Vagina (tissue), 2 donors: ENCODE results near the gene FGD4. TPM values are rescaled to one million over a fixed set of nuclear protein-coding genes. Genes with fewer than 3 reads are reported as not detected.
A peak's percentile ranks its signal among the peaks of the same experiment; 100 is the strongest.

Experiments
- DNase-seq, 2 donors: peaks; one replicate each; pipeline ENCODE4 v3.0.0-alpha.2; 2017; ENCODE audit errors: extremely low spot score in 2 of 2
- H3K27ac ChIP-seq: fragments of 200-600 bp; sonication (generic); one replicate; pipeline ENCODE4 v1.5.1; 2019
- H3K27me3 ChIP-seq: fragments of 200-600 bp; sonication (generic); one replicate; pipeline ENCODE4 v1.5.1; 2019
- H3K36me3 ChIP-seq, 2 donors: fragments of 200-600 bp; sonication (generic); one replicate each; pipeline ENCODE4 v1.5.1; 2017 to 2019
- H3K4me1 ChIP-seq: fragments of 200-600 bp; sonication (generic); one replicate; pipeline ENCODE4 v1.5.1; 2019
- H3K4me3 ChIP-seq, 2 donors: fragments of 200-600 bp; sonication (generic); 1 replicate in 1 of 2; 2 replicates in 1 of 2; pipeline ENCODE4 v1.5.1; 2016 to 2019
- H3K9me3 ChIP-seq: fragments of 200-600 bp; sonication (generic); one replicate; pipeline ENCODE4 v1.5.1; 2019
- POLR2A ChIP-seq, 2 donors: fragments of 450-650 bp; IDR thresholded peaks; one replicate each; pipeline ENCODE4 v1.6.1; 2017; ENCODE audit warnings: antibody characterized with exemption in 2 of 2, mild to moderate bottlenecking in 2 of 2, moderate library complexity in 2 of 2
- POLR2AphosphoS5 ChIP-seq, 2 donors: sonication (generic); formaldehyde crosslinking; IDR thresholded peaks; one replicate each; pipeline ENCODE4 v1.9.0; 2017; ENCODE audit warnings: antibody characterized with exemption in 2 of 2, mild to moderate bottlenecking in 2 of 2, low read depth in 1 of 2; ENCODE audit not compliant: insufficient read depth in 1 of 2
- intact Hi-C: fragments of 100-400 bp; cut with DNase I; formaldehyde crosslinking; loops from one replicate; pipeline ENCODE4 v1.15.1; 2023
- total RNA-seq: library from RNA; depleted of rRNA; stranded (reverse); fragments of >200 nt; gene quantifications from one replicate; pipeline ENCODE4 v1.2.3, GENCODE V29; 2016
- TF ChIP-seq, protein P1 (sequence below), 3 experiments: fragments of 450-650 bp in 2 of 3; fragments of 200-600 bp in 1 of 3; sonication (generic) in 1 of 3; IDR thresholded peaks; one replicate each; pipeline ENCODE4 v1.5.1; 2017 to 2019; ENCODE audit warnings: antibody characterized with exemption in 3 of 3, mild to moderate bottlenecking in 2 of 3, moderate library complexity in 2 of 3

Gene FGD4
- 38.3 TPM for total RNA-seq

DNA sequence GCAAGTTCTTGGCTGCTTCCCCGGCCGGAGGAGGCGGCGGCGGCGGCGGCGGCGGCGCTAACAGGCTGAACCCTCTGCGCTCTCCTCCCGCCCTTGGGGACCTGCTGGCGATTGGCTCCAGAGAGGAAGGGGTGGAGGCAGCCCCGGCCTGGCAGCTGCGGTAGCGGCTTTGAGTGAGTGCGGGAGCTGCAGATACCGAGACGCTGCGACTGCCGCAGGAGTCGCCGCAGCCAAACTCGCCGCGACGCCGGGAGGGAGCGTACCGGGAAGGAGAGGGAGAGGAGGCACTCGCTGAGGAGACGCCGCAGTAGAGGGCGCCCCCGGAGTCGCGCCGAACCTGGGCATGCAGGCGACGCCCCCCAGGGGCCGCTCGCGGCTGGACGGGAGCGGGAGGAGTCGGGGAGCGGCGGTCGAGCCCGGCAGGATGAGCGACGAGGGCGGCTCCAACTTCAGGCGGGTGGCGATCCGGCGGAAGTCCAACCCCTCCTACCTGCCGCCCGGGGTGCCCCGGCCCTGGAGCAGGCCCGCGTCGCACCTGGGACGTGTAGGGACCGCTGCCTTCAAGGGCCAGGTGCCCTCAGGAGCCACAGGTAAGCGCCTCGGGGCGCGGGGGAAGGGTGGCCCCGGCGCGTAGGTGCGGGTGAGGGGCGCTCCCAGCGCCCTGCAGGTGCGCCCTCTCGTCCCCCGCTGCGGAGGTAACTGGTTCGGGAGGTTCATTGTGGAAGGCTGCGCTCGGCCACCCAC lies at the start of gene FGD4:
FGD4 (plus strand) TSS at position 189 of the 744 bp plus-strand sequence.
- intact Hi-C loops, result no loop called here
- H3K36me3 ChIP-seq, result no peaks in the 10 kb centered on the region
- TF ChIP-seq POLR2A (IDR thresholded peaks at IDR 0.05), result peak in 1 of 2 donors; percentile 36
- TF ChIP-seq, protein P1, sequence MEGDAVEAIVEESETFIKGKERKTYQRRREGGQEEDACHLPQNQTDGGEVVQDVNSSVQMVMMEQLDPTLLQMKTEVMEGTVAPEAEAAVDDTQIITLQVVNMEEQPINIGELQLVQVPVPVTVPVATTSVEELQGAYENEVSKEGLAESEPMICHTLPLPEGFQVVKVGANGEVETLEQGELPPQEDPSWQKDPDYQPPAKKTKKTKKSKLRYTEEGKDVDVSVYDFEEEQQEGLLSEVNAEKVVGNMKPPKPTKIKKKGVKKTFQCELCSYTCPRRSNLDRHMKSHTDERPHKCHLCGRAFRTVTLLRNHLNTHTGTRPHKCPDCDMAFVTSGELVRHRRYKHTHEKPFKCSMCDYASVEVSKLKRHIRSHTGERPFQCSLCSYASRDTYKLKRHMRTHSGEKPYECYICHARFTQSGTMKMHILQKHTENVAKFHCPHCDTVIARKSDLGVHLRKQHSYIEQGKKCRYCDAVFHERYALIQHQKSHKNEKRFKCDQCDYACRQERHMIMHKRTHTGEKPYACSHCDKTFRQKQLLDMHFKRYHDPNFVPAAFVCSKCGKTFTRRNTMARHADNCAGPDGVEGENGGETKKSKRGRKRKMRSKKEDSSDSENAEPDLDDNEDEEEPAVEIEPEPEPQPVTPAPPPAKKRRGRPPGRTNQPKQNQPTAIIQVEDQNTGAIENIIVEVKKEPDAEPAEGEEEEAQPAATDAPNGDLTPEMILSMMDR (IDR thresholded peaks at IDR 0.05), result peak in 1 of 3 experiments; percentile 36
- peak; percentile 28 to 78 for TF ChIP-seq POLR2AphosphoS5 (IDR thresholded peaks at IDR 0.05; ENCODE audit: insufficient read depth in 1 of 2, low read depth in 1 of 2)
- DNase-seq, result no peak
- no peaks in the 10 kb centered on the region for H3K9me3 ChIP-seq
- peak within 1 kb of the TSS; percentile 56 to 67 for H3K4me3 ChIP-seq
- H3K4me1 ChIP-seq, result peaks cover 12% of the 10 kb centered on the region
- peak within 1 kb of the TSS; percentile 85 for H3K27ac ChIP-seq
- H3K27me3 ChIP-seq, result no peaks in the 10 kb centered on the region

DNA sequence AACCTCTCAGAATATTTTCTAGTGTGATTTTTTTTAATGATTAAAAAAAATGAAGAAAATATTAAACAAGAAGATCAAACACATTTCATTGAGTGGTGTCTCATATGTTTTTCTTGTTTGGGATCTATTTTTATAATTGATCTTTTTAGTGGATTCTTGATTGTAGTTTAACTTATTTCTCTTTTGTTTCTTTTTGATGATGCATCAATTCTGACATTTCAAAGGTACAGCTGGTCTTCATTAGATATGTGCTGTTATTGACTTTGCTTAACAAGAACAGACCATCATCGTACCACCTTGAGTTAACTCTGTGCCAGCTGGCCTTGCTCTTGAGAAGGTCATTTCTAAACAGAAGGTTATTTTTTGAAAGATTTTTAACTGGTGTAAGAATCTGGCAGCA lies 45.8 kb upstream of the FGD4 start:
- no peak for DNase-seq
- Histone ChIP-seq H3K36me3 (no peaks in the 10 kb centered on the region), H3K9me3 (no peaks in the 10 kb centered on the region), H3K27ac (no peak overlapping the region), H3K4me3 (no peak overlapping the region), H3K4me1 (no peaks in the 10 kb centered on the region), H3K27me3 (no peaks in the 10 kb centered on the region)
- intact Hi-C loops, result no loop called here
- TF ChIP-seq, protein P1 (IDR thresholded peaks at IDR 0.05), result no peak
- no peak for TF ChIP-seq POLR2AphosphoS5 (IDR thresholded peaks at IDR 0.05; ENCODE audit: insufficient read depth in 1 of 2, low read depth in 1 of 2)
- TF ChIP-seq POLR2A (IDR thresholded peaks at IDR 0.05), result no peak

DNA sequence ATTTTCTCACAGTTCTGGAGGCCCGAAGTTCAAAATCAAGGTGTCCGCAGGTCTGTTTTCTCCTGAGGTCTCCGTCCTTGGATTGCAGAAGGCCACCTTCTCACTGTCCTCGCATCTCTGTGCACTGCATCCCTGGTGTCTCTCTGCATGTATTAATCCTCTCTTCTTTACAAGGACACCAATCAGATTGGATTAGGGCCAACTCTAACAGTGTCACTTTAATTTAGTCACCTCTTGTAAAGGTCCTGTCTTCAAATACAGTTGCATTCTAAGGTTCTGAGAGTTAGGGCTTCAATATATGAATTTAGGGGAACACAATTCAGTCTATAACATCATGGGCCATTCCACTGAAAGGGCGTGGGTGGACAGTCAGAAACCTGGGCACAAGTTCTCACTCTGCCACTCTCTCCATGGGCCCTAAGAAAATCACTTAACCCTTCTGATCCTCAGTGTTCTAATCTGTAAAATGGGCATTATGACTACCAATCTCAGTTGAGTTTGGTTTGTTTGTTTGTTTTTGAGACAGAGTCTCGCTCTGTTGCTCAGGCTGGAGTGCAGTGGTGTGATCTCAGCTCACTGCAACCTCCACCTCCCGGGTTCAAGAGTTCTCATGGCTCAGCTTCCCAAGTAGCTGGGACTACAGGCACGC lies 41.6 kb upstream of the FGD4 start:
- H3K27me3 ChIP-seq, result no peaks in the 10 kb centered on the region
- intact Hi-C loops, result no loop called here
- no peaks in the 10 kb centered on the region for H3K36me3 ChIP-seq
- no peaks in the 10 kb centered on the region for H3K4me1 ChIP-seq
- no peaks in the 10 kb centered on the region for H3K9me3 ChIP-seq
- TF ChIP-seq POLR2AphosphoS5 (IDR thresholded peaks at IDR 0.05; ENCODE audit: insufficient read depth in 1 of 2, low read depth in 1 of 2) (no peak), POLR2A (IDR thresholded peaks at IDR 0.05) (no peak)
- TF ChIP-seq, protein P1 (IDR thresholded peaks at IDR 0.05), result no peak
- H3K27ac ChIP-seq, result no peak overlapping the region
- no peak for DNase-seq
- no peak overlapping the region for H3K4me3 ChIP-seq

DNA sequence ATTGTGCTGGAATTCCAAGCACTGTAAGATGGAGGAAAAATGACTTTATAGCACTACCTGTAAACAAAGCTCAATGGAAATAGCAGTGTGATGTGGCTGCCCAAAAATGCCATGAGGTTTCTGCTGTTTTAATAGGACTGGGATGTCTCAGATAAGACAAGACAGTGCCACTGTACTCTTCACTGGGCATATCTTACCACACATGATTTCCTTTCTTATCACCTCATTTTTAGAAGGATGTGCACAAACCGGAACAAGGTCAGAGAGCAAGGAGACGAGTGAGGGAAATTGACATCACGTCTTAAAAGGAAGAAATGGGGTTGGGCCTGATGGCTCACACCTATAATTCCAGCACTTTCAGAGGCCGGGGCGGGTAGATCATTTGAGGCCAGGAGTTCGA lies 38.4 kb upstream of the FGD4 start:
- H3K4me3 ChIP-seq, result no peak overlapping the region
- no peak for DNase-seq
- H3K27me3 ChIP-seq, result no peaks in the 10 kb centered on the region
- H3K36me3 ChIP-seq, result no peaks in the 10 kb centered on the region
- no peaks in the 10 kb centered on the region for H3K9me3 ChIP-seq
- H3K27ac ChIP-seq, result no peak overlapping the region
- intact Hi-C loops, result no loop called here
- H3K4me1 ChIP-seq, result no peaks in the 10 kb centered on the region
- TF ChIP-seq POLR2A (IDR thresholded peaks at IDR 0.05), result no peak
- TF ChIP-seq, protein P1 (IDR thresholded peaks at IDR 0.05), result no peak
- TF ChIP-seq POLR2AphosphoS5 (IDR thresholded peaks at IDR 0.05; ENCODE audit: insufficient read depth in 1 of 2, low read depth in 1 of 2), result no peak

DNA sequence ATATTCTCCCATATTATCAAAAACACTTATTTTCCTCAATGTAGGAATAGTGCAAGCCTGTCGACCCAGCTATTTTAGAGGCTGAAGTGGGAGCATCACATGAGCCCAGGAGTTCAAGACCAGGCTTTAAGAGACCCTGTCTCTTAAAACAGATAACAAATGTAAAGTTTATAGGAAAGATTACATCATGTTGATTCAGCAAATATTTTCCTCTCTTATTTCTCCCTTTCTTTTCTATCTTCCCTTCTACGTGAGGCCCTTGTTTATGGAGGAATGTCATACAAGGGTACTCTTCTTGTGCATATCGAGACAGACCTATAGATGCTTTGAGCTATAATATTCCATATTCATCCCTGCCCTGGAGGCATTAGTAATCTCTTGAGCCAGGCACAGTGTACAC lies 36.5 kb upstream of the FGD4 start:
- no peak overlapping the region for H3K27ac ChIP-seq
- intact Hi-C loops, result no loop called here
- DNase-seq, result no peak
- TF ChIP-seq POLR2AphosphoS5 (IDR thresholded peaks at IDR 0.05; ENCODE audit: insufficient read depth in 1 of 2, low read depth in 1 of 2), result no peak
- no peak for TF ChIP-seq POLR2A (IDR thresholded peaks at IDR 0.05)
- TF ChIP-seq, protein P1 (IDR thresholded peaks at IDR 0.05), result no peak
- no peaks in the 10 kb centered on the region for H3K4me1 ChIP-seq
- H3K36me3 ChIP-seq, result no peaks in the 10 kb centered on the region
- H3K9me3 ChIP-seq, result no peaks in the 10 kb centered on the region
- H3K27me3 ChIP-seq, result no peaks in the 10 kb centered on the region
- no peak overlapping the region for H3K4me3 ChIP-seq
